ENCODE measurements around the gene FAM13B. TPM values are rescaled to one million over a fixed set of nuclear protein-coding genes. Genes with fewer than 3 reads are reported as not detected.
A peak's percentile ranks its signal among the peaks of the same experiment; 100 is the strongest.

Gene FAM13B
- total and polyA plus RNA-seq, 10 of the 15 experiments (the other 5 are each of a cell fraction or from before 2014, with no cell fraction given) = 3.6 to 30.0 (median 20.3) TPM

GRCh38 chr5:138038826-138039225 lies 5.9 kb upstream of the FAM13B start:
- peak overlapping the region; percentile 40 for H3K27ac ChIP-seq (ENCODE audit: control insufficient read depth, insufficient read depth)
- no peaks in the 10 kb centered on the region for H4K20me1 ChIP-seq (ENCODE audit: control insufficient read depth, insufficient read depth)
- intact Hi-C loops (cut with micrococcal nuclease; ENCODE audit: unreplicated experiment) (loop anchor here (10.0 kb wide), 2 partner anchors 316 to 414 kb away; partner anchors contain the start of gene KDM3B), in situ Hi-C loops (cut with MboI) (no loop called here)
- ChIA-PET POLR2A (interaction anchor here (0.6 to 2.6 kb wide), 5 partner anchors 11 to 260 kb away, joined by 3 to 9 read pairs (median 3); no protein-coding TSS in a partner anchor), RAD21 (ENCODE audit: unreplicated experiment) (interaction anchor here (0.6 to 5.0 kb wide), 9 partner anchors 9 to 151 kb away, joined by 3 to 60 read pairs (median 5); partner anchors contain the start of gene PKD2L2), SMC1A (ENCODE audit: uncharacterized antibody, unreplicated experiment) (interaction anchor here (0.6 to 10.4 kb wide), 11 partner anchors 9 to 259 kb away, joined by 3 to 207 read pairs (median 3); no protein-coding TSS in a partner anchor), CTCF (interaction anchor here (0.8 to 8.8 kb wide), 12 partner anchors 11 to 288 kb away, joined by 3 to 398 read pairs (median 7); no protein-coding TSS in a partner anchor)
- H3K79me2 ChIP-seq (ENCODE audit: control insufficient read depth, insufficient read depth, low read length) = no peaks in the 10 kb centered on the region
- H3K27me3 ChIP-seq (replicated peaks in 1 of 2; ENCODE audit: control insufficient read depth in 2 of 2, insufficient read depth in 2 of 2, low read length in 1 of 2) = no peaks in the 10 kb centered on the region
- DNase-seq (ENCODE audit: low read depth, low spot score) (no peak), FAIRE-seq (no peak), ATAC-seq (no peak)
- H3K4me2 ChIP-seq (ENCODE audit: control insufficient read depth, insufficient read depth) = no peak overlapping the region
- H3K4me1 ChIP-seq (ENCODE audit: control insufficient read depth, insufficient read depth, low read length) = peaks cover 19% of the 10 kb centered on the region
- H3K9ac ChIP-seq (ENCODE audit: control insufficient read depth, insufficient read depth, low read length) = no peak overlapping the region
- BruUV-seq (replicated peaks) = no TSS peak
- no peaks in the 10 kb centered on the region for H3K9me3 ChIP-seq (replicated peaks; ENCODE audit: control insufficient read depth, insufficient read depth, low read length)
- H2AFZ ChIP-seq (ENCODE audit: control insufficient read depth, low read depth, low read length) = no peak overlapping the region
- no peak overlapping the region for H3K4me3 ChIP-seq
- 90% methylated on average over 1 of the region's 1 CpG for WGBS (ENCODE audit: insufficient coverage, insufficient replicate concordance, low lambda C conversion rate, missing lambda C conversion rate)
- no peaks in the 10 kb centered on the region for H3K36me3 ChIP-seq (ENCODE audit: control insufficient read depth in 2 of 2, insufficient read depth in 2 of 2, low read length in 1 of 2)
- TF ChIP-seq ZBTB33 (IDR thresholded peaks at IDR 0.05) (no peak), RBBP5 (conservative IDR thresholded peaks at IDR 0.05) (no peak), MYB (IDR thresholded peaks at IDR 0.05; ENCODE audit: borderline replicate concordance, low read depth, low read length) (no peak), IRF4 (IDR thresholded peaks at IDR 0.05; ENCODE audit: low read depth, low read length) (no peak), SRF (IDR thresholded peaks at IDR 0.05; ENCODE audit: low read depth in 2 of 2, low read length in 2 of 2) (no peak), SMARCA5 (IDR thresholded peaks at IDR 0.05) (no peak), SMAD5 (IDR thresholded peaks at IDR 0.05; ENCODE audit: low read depth) (no peak), TBL1XR1 (IDR thresholded peaks at IDR 0.05; ENCODE audit: low read depth, low read length) (no peak), SUZ12 (IDR thresholded peaks at IDR 0.05; ENCODE audit: unreplicated experiment) (no peak), ESRRA (IDR thresholded peaks at IDR 0.05; ENCODE audit: low read length) (no peak), CREB1 (IDR thresholded peaks at IDR 0.05; ENCODE audit: low read depth) (no peak), ZNF274 (IDR thresholded peaks at IDR 0.05; ENCODE audit: insufficient read depth, insufficient read length) (no peak), RAD51 (IDR thresholded peaks at IDR 0.05) (no peak), CBX3 (IDR thresholded peaks at IDR 0.05; ENCODE audit: borderline replicate concordance, low read depth) (no peak), RFX5 (IDR thresholded peaks at IDR 0.05; ENCODE audit: low read depth, low read length) (no peak), CHD4 (IDR thresholded peaks at IDR 0.05) (no peak), TARDBP (IDR thresholded peaks at IDR 0.05; ENCODE audit: borderline replicate concordance) (no peak)
- TF ChIP-seq, protein P1, sequence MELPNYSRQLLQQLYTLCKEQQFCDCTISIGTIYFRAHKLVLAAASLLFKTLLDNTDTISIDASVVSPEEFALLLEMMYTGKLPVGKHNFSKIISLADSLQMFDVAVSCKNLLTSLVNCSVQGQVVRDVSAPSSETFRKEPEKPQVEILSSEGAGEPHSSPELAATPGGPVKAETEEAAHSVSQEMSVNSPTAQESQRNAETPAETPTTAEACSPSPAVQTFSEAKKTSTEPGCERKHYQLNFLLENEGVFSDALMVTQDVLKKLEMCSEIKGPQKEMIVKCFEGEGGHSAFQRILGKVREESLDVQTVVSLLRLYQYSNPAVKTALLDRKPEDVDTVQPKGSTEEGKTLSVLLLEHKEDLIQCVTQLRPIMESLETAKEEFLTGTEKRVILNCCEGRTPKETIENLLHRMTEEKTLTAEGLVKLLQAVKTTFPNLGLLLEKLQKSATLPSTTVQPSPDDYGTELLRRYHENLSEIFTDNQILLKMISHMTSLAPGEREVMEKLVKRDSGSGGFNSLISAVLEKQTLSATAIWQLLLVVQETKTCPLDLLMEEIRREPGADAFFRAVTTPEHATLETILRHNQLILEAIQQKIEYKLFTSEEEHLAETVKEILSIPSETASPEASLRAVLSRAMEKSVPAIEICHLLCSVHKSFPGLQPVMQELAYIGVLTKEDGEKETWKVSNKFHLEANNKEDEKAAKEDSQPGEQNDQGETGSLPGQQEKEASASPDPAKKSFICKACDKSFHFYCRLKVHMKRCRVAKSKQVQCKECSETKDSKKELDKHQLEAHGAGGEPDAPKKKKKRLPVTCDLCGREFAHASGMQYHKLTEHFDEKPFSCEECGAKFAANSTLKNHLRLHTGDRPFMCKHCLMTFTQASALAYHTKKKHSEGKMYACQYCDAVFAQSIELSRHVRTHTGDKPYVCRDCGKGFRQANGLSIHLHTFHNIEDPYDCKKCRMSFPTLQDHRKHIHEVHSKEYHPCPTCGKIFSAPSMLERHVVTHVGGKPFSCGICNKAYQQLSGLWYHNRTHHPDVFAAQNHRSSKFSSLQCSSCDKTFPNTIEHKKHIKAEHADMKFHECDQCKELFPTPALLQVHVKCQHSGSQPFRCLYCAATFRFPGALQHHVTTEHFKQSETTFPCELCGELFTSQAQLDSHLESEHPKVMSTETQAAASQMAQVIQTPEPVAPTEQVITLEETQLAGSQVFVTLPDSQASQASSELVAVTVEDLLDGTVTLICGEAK (IDR thresholded peaks at IDR 0.05; ENCODE audit: borderline replicate concordance) = no peak

Data from GM12878 (cell line).